ENCODE data around the gene TSPAN9. TPM values are rescaled to one million over a fixed set of nuclear protein-coding genes. Genes with fewer than 3 reads are reported as not detected.

The TSPAN9 gene
- total and polyA plus RNA-seq, 4 donors, result 27.6 to 40.1 (median 30.9) TPM

DNA sequence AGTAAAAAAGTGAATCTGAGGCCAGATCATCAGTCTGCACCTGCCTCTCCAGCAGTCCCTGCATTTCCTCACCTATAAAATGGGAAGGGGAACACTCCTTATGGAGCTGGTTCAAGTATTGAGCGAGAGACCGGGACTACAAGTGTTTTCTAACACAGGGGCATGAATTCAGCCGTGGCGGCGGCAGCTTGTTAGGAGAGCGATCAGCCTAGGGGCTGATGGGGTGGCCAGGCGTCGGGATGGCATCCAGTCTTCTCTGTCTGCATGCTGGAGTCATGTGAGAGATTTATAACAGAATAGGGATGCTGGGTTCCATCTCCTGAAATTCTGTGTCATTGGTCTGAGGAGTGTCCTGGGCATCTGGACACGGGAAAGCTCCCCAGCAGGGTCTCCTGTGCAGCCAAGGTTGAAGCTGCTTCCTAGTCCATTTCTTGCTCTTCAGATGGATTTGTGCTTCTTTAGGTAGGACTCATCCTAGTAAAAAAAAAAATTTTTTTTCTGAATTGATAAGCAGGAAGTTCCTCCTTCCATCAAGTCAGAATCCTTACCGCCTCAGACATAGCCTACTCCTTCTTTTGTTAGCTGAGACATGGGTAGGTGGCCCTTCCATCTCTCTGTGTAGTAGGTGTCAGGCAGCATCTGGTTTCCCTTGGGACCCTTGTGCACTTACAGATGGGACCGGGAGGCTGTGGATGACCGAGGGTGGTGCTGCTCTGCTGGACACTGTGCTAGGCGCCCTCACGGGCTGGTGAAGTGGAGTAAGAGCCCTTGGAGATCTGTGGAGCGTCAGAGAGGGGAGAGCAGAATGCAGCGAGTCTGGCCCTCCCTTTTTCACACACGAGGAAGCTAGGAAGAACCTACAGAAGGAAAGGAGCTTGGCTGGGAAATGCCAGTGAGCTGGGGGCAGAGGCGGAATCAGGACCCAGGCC, 146.7 kb downstream of the TSPAN9 start:
- H3K27me3 ChIP-seq (ENCODE audit: control insufficient read depth, insufficient read depth, low read length), result no peaks in the 10 kb centered on the region
- no peak overlapping the region for H3K4me3 ChIP-seq (ENCODE audit: low read depth, low read length)
- peaks cover 44% of the 10 kb centered on the region for H3K4me1 ChIP-seq (ENCODE audit: control insufficient read depth, insufficient read depth, low read length)
- no peak overlapping the region for H3K27ac ChIP-seq (ENCODE audit: low read depth, low read length)
- no peak for DNase-seq (ENCODE audit: low read depth in 4 of 6, low spot score in 6 of 6)
- peaks cover under 1% of the 10 kb centered on the region for H3K9me3 ChIP-seq (ENCODE audit: control insufficient read depth, insufficient read depth, low read length)
- H3K36me3 ChIP-seq (ENCODE audit: control insufficient read depth, insufficient read depth, low read length), result peaks cover 2% of the 10 kb centered on the region
- WGBS (ENCODE audit: insufficient coverage), result 73% methylated on average over 15 of the region's 18 CpGs

GRCh38 chr12:3224530-3224903, 147.3 kb downstream of the TSPAN9 start:
- Histone ChIP-seq H3K27ac (ENCODE audit: low read depth, low read length) (no peak overlapping the region), H3K4me3 (ENCODE audit: low read depth, low read length) (no peak overlapping the region), H3K9me3 (ENCODE audit: control insufficient read depth, insufficient read depth, low read length) (peaks cover 2% of the 10 kb centered on the region), H3K4me1 (ENCODE audit: control insufficient read depth, insufficient read depth, low read length) (peaks cover 43% of the 10 kb centered on the region), H3K36me3 (ENCODE audit: control insufficient read depth, insufficient read depth, low read length) (peaks cover 2% of the 10 kb centered on the region), H3K27me3 (ENCODE audit: control insufficient read depth, insufficient read depth, low read length) (no peaks in the 10 kb centered on the region)
- no peak for DNase-seq (ENCODE audit: low read depth in 4 of 6, low spot score in 6 of 6)
- WGBS (ENCODE audit: insufficient coverage), result 76% methylated on average over 19 of the region's 19 CpGs

- peaks cover 2% of the 10 kb centered on the region for H3K9me3 ChIP-seq (ENCODE audit: control insufficient read depth, insufficient read depth, low read length)
- H3K4me1 ChIP-seq (ENCODE audit: control insufficient read depth, insufficient read depth, low read length), result peaks cover 48% of the 10 kb centered on the region
- no peaks in the 10 kb centered on the region for H3K27me3 ChIP-seq (ENCODE audit: control insufficient read depth, insufficient read depth, low read length)
- H3K4me3 ChIP-seq (ENCODE audit: low read depth, low read length), result no peak overlapping the region
- H3K36me3 ChIP-seq (ENCODE audit: control insufficient read depth, insufficient read depth, low read length), result peaks cover 2% of the 10 kb centered on the region
- DNase-seq (ENCODE audit: low read depth in 4 of 6, low spot score in 6 of 6), result no peak
- H3K27ac ChIP-seq (ENCODE audit: low read depth, low read length), result no peak overlapping the region
- WGBS (ENCODE audit: insufficient coverage), result 73% methylated on average over 15 of the region's 20 CpGs
These were observed 148.1 kb downstream of the TSPAN9 start for GRCh38 chr12:3225154-3225795.

DNA sequence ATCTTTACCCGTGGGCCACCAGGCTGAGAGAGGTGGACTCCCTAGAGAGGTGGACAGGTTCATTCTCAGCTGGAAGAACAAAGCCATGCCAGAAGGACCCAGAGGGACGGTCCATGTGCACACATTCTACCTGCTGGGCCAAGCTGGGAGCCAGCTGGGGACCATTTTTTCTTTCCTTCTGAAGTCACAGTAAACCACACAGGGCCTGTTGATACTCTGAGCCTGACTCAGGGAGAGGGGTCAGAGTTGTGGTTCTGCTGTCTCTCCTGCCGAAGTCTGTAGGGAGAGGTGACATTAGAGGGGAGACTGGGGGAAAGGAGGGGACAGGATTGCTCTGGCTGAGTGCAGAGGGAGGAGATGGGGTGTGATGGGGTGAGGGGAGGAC, 148.6 kb downstream of the TSPAN9 start:
- DNase-seq (ENCODE audit: low read depth in 4 of 6, low spot score in 6 of 6), result no peak
- Histone ChIP-seq H3K27me3 (ENCODE audit: control insufficient read depth, insufficient read depth, low read length) (no peaks in the 10 kb centered on the region), H3K27ac (ENCODE audit: low read depth, low read length) (no peak overlapping the region), H3K9me3 (ENCODE audit: control insufficient read depth, insufficient read depth, low read length) (peaks cover 2% of the 10 kb centered on the region), H3K36me3 (ENCODE audit: control insufficient read depth, insufficient read depth, low read length) (peaks cover 2% of the 10 kb centered on the region), H3K4me1 (ENCODE audit: control insufficient read depth, insufficient read depth, low read length) (peaks cover 51% of the 10 kb centered on the region), H3K4me3 (ENCODE audit: low read depth, low read length) (no peak overlapping the region)
- 64% methylated on average over 3 of the region's 3 CpGs for WGBS (ENCODE audit: insufficient coverage)

GRCh38 chr12:3226264-3226663, 149.1 kb downstream of the TSPAN9 start:
- Histone ChIP-seq H3K4me1 (ENCODE audit: control insufficient read depth, insufficient read depth, low read length) (peaks cover 56% of the 10 kb centered on the region), H3K27ac (ENCODE audit: low read depth, low read length) (no peak overlapping the region), H3K36me3 (ENCODE audit: control insufficient read depth, insufficient read depth, low read length) (peaks cover 3% of the 10 kb centered on the region), H3K9me3 (ENCODE audit: control insufficient read depth, insufficient read depth, low read length) (peaks cover 2% of the 10 kb centered on the region), H3K4me3 (ENCODE audit: low read depth, low read length) (no peak overlapping the region), H3K27me3 (ENCODE audit: control insufficient read depth, insufficient read depth, low read length) (no peaks in the 10 kb centered on the region)
- DNase-seq (ENCODE audit: low read depth in 4 of 6, low spot score in 6 of 6), result no peak
- 79% methylated on average over 2 of the region's 3 CpGs for WGBS (ENCODE audit: insufficient coverage)

GRCh38 chr12:3227076-3227975, 150.1 kb downstream of the TSPAN9 start:
- H3K4me1 ChIP-seq (ENCODE audit: control insufficient read depth, insufficient read depth, low read length), result peaks cover 56% of the 10 kb centered on the region
- peaks cover 2% of the 10 kb centered on the region for H3K9me3 ChIP-seq (ENCODE audit: control insufficient read depth, insufficient read depth, low read length)
- no peak overlapping the region for H3K4me3 ChIP-seq (ENCODE audit: low read depth, low read length)
- no peak for DNase-seq (ENCODE audit: low read depth in 4 of 6, low spot score in 6 of 6)
- WGBS (ENCODE audit: insufficient coverage), result 84% methylated on average over 14 of the region's 17 CpGs
- H3K27me3 ChIP-seq (ENCODE audit: control insufficient read depth, insufficient read depth, low read length), result no peaks in the 10 kb centered on the region
- peaks cover 9% of the 10 kb centered on the region for H3K36me3 ChIP-seq (ENCODE audit: control insufficient read depth, insufficient read depth, low read length)
- no peak overlapping the region for H3K27ac ChIP-seq (ENCODE audit: low read depth, low read length)

DNA sequence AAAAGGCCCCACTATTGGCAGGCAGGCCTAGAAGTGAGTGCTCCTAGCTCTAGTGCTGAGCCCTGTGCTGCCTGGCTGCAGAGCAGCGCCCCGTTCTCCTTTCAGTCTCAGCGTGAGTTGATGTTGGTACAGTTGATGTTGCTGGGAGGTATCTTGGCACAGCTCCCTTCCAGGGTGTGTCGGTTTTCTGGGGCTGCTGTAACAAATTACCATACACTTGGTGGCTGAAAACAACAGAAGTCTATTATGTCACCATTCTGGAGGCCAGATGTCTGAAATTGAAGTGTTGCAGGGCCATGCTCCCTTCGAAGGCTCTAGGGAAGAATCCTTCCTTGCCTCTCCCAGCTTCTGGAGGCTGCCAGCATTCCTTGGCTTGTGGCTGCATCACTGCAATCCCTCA, 151.4 kb downstream of the TSPAN9 start:
- DNase-seq (ENCODE audit: low read depth in 4 of 6, low spot score in 6 of 6), result no peak
- Histone ChIP-seq H3K9me3 (ENCODE audit: control insufficient read depth, insufficient read depth, low read length) (peaks cover 2% of the 10 kb centered on the region), H3K36me3 (ENCODE audit: control insufficient read depth, insufficient read depth, low read length) (peaks cover 9% of the 10 kb centered on the region), H3K27me3 (ENCODE audit: control insufficient read depth, insufficient read depth, low read length) (no peaks in the 10 kb centered on the region), H3K4me1 (ENCODE audit: control insufficient read depth, insufficient read depth, low read length) (peaks cover 53% of the 10 kb centered on the region), H3K4me3 (ENCODE audit: low read depth, low read length) (no peak overlapping the region), H3K27ac (ENCODE audit: low read depth, low read length) (no peak overlapping the region)
- WGBS (ENCODE audit: insufficient coverage), result 85% methylated on average over 4 of the region's 5 CpGs

- no peak overlapping the region for H3K27ac ChIP-seq (ENCODE audit: low read depth, low read length)
- 58% methylated on average over 5 of the region's 5 CpGs for WGBS (ENCODE audit: insufficient coverage)
- DNase-seq (ENCODE audit: low read depth in 4 of 6, low spot score in 6 of 6), result no peak
- no peaks in the 10 kb centered on the region for H3K27me3 ChIP-seq (ENCODE audit: control insufficient read depth, insufficient read depth, low read length)
- H3K36me3 ChIP-seq (ENCODE audit: control insufficient read depth, insufficient read depth, low read length), result peaks cover 9% of the 10 kb centered on the region
- H3K4me1 ChIP-seq (ENCODE audit: control insufficient read depth, insufficient read depth, low read length), result peaks cover 50% of the 10 kb centered on the region
- H3K4me3 ChIP-seq (ENCODE audit: low read depth, low read length), result no peak overlapping the region
- peaks cover 2% of the 10 kb centered on the region for H3K9me3 ChIP-seq (ENCODE audit: control insufficient read depth, insufficient read depth, low read length)
These were observed 152.4 kb downstream of the TSPAN9 start for GRCh38 chr12:3229577-3229976.

DNA sequence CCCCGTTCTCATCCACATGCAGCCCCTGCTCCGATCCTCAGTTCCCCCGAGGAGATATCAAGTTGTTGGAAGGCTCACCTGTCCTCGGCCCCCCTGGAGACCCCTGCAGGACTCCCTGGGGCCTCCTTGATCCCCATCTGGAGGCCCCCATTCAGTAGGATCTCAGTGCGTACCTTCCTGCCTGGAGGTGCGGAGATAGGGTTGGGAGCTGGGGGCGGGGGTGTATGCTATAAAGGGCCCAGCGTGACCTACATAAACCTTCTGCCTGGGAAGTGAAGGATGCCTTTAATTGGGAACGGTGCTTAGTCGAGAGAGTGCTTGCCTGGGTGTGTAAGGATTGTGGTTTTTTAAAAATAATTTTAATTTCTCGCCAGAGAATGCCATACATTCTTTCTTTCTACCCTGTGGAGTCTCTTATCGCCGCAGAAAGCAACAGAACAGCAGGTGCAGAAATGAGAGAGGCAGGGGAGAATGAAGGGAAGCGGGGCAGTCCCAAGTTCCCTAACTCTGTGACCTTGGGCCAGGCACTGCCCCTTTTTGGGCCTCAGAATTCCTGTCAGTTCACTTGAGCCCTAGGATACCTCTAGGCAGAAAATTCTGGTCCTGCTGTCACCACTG, 153.7 kb downstream of the TSPAN9 start:
- H3K4me3 ChIP-seq (ENCODE audit: low read depth, low read length), result no peak overlapping the region
- no peaks in the 10 kb centered on the region for H3K27me3 ChIP-seq (ENCODE audit: control insufficient read depth, insufficient read depth, low read length)
- H3K4me1 ChIP-seq (ENCODE audit: control insufficient read depth, insufficient read depth, low read length), result peaks cover 41% of the 10 kb centered on the region
- 79% methylated on average over 10 of the region's 14 CpGs for WGBS (ENCODE audit: insufficient coverage)
- peaks cover 9% of the 10 kb centered on the region for H3K36me3 ChIP-seq (ENCODE audit: control insufficient read depth, insufficient read depth, low read length)
- no peak overlapping the region for H3K27ac ChIP-seq (ENCODE audit: low read depth, low read length)
- H3K9me3 ChIP-seq (ENCODE audit: control insufficient read depth, insufficient read depth, low read length), result peaks cover 2% of the 10 kb centered on the region
- DNase-seq (ENCODE audit: low read depth in 4 of 6, low spot score in 6 of 6), result no peak

Measured in spinal cord (tissue), 10 donors.